Activated CD8-positive, alpha-beta T cell treated with anti-CD3 and anti-CD28 coated beads, Interleukin-2, amount 10 ng/mL, durations not matched to agents 7 days and 5 days (primary cell): ENCODE data around the gene ELL2. TPM values are rescaled to one million over a fixed set of nuclear protein-coding genes. Genes with fewer than 3 reads are reported as not detected.

Experiments
- ATAC-seq: fragments of 150-1000 bp; cut with Tn5 transposase; one replicate; pipeline ENCODE4 v1.10.0; 2021; ENCODE audit warnings: moderate library complexity
- CTCF ChIA-PET: fragments of 350-600 bp; sonication (Branson Sonifier 250); formaldehyde crosslinking; loops from one replicate; lab custom pipeline; 2021; ENCODE audit warnings: antibody characterized with exemption; lab: Charles Lee
- POLR2A ChIA-PET: fragments of 350-600 bp; sonication (Branson Sonifier 250); formaldehyde crosslinking; loops from one replicate; lab custom pipeline; 2021; ENCODE audit warnings: antibody characterized with exemption; lab: Charles Lee
- DNase-seq: peaks from one replicate; pipeline ENCODE4 v3.0.0-alpha.2; 2020
- H3K27ac Mint-ChIP-seq: one replicate; pipeline ENCODE4 v1.8.0; 2021; ENCODE audit warnings: mild to moderate bottlenecking, mixed read lengths
- H3K27me3 Mint-ChIP-seq: one replicate; pipeline ENCODE4 v1.8.0; 2021; ENCODE audit warnings: low read depth, mixed read lengths
- H3K36me3 Mint-ChIP-seq: one replicate; pipeline ENCODE4 v1.8.0; 2021; ENCODE audit warnings: low read depth, mixed read lengths
- H3K4me1 Mint-ChIP-seq: one replicate; pipeline ENCODE4 v1.8.0; 2021; ENCODE audit warnings: low read depth, mixed read lengths
- H3K4me3 Mint-ChIP-seq: one replicate; pipeline ENCODE4 v1.8.0; 2021; ENCODE audit warnings: mild to moderate bottlenecking, mixed read lengths
- H3K9me3 Mint-ChIP-seq: one replicate; pipeline ENCODE4 v1.8.0; 2022; ENCODE audit warnings: mixed read lengths; ENCODE audit not compliant: insufficient read depth
- total RNA-seq, 2 experiments: library from RNA; stranded (reverse); gene quantifications; one replicate each; pipeline ENCODE4 v1.2.3, GENCODE V29; 2021

Gene ELL2
- total RNA-seq: 10 to 100 TPM; 11.0 to 11.1 TPM

- peaks cover 40% of the 10 kb centered on the region for H3K4me1 Mint-ChIP-seq
Measured at GRCh38 chr5:95961617-95962474, at the start of gene ELL2. Gene ELL2 (minus strand): TSS chr5:95961851. CDS start chr5:95961721, 130 bp downstream.

GRCh38 chr5:96008987-96009647, 47.5 kb upstream of the ELL2 start:
- no peak for ATAC-seq
- Mint-ChIP-seq H3K9me3 (peaks cover 9% of the 10 kb centered on the region), H3K27ac (no peak overlapping the region), H3K4me1 (no peaks in the 10 kb centered on the region), H3K36me3 (no peaks in the 10 kb centered on the region), H3K4me3 (no peak overlapping the region), H3K27me3 (no peaks in the 10 kb centered on the region)
- ChIA-PET CTCF (no interaction called here), POLR2A (no interaction called here)
- no peak for DNase-seq

More at GRCh38 chr5:95961617-95962474, at the start of gene ELL2:
- H3K9me3 Mint-ChIP-seq: no peaks in the 10 kb centered on the region
- DNase-seq: peak; percentile 98
- H3K36me3 Mint-ChIP-seq: no peaks in the 10 kb centered on the region
- peak within 1 kb of the TSS; percentile 98 for H3K27ac Mint-ChIP-seq
- CTCF ChIA-PET: interaction anchor here (0.7 to 5.7 kb wide), 12 partner anchors 12 to 383 kb away, joined by 3 to 33 read pairs (median 6); no protein-coding TSS in a partner anchor
- H3K4me3 Mint-ChIP-seq: peak within 1 kb of the TSS; percentile 94
- POLR2A ChIA-PET: interaction anchor here (0.6 to 2.5 kb wide), 3 partner anchors 12 to 1386 kb away, joined by 3 to 10 read pairs (median 3); no protein-coding TSS in a partner anchor
- peaks cover 7% of the 10 kb centered on the region for H3K27me3 Mint-ChIP-seq
- ATAC-seq: peak; percentile 88

GRCh38 chr5:96008487-96008886, 46.8 kb upstream of the ELL2 start:
- Mint-ChIP-seq H3K36me3 (no peaks in the 10 kb centered on the region), H3K4me3 (no peak overlapping the region)
- POLR2A ChIA-PET: no interaction called here

GRCh38 chr5:96007051-96007450, 45.4 kb upstream of the ELL2 start:
- ATAC-seq: no peak
- H3K4me3 Mint-ChIP-seq: no peak overlapping the region
- no peak overlapping the region for H3K27ac Mint-ChIP-seq
- H3K27me3 Mint-ChIP-seq: no peaks in the 10 kb centered on the region
- peaks cover 11% of the 10 kb centered on the region for H3K9me3 Mint-ChIP-seq
- no peaks in the 10 kb centered on the region for H3K36me3 Mint-ChIP-seq
- no peaks in the 10 kb centered on the region for H3K4me1 Mint-ChIP-seq
- DNase-seq: no peak
- CTCF ChIA-PET: interaction anchor here (1.2 to 1.5 kb wide), 2 partner anchors 12 to 148 kb away, joined by 3 to 4 read pairs; no protein-coding TSS in a partner anchor
- POLR2A ChIA-PET: no interaction called here

More at GRCh38 chr5:96008487-96008886, 46.8 kb upstream of the ELL2 start:
- Mint-ChIP-seq H3K27me3 (no peaks in the 10 kb centered on the region), H3K27ac (no peak overlapping the region), H3K9me3 (peaks cover 15% of the 10 kb centered on the region), H3K4me1 (no peaks in the 10 kb centered on the region)
- CTCF ChIA-PET: interaction anchor here (1.5 kb wide), 1 partner anchor 13 kb away, joined by 3 read pairs; no protein-coding TSS in a partner anchor
- DNase-seq: no peak
- no peak for ATAC-seq

GRCh38 chr5:96006291-96006690, 44.6 kb upstream of the ELL2 start:
- ChIA-PET POLR2A (no interaction called here), CTCF (interaction anchor here (1.2 kb wide), 1 partner anchor 147 kb away, joined by 4 read pairs; no protein-coding TSS in a partner anchor)
- DNase-seq (no peak), ATAC-seq (no peak)
- H3K27me3 Mint-ChIP-seq: no peaks in the 10 kb centered on the region
- no peak overlapping the region for H3K27ac Mint-ChIP-seq
- H3K9me3 Mint-ChIP-seq: peaks cover 11% of the 10 kb centered on the region
- no peak overlapping the region for H3K4me3 Mint-ChIP-seq
- no peaks in the 10 kb centered on the region for H3K4me1 Mint-ChIP-seq
- no peaks in the 10 kb centered on the region for H3K36me3 Mint-ChIP-seq

- ChIA-PET POLR2A (no interaction called here), CTCF (no interaction called here)
- Mint-ChIP-seq H3K9me3 (peaks cover 10% of the 10 kb centered on the region), H3K4me1 (no peaks in the 10 kb centered on the region), H3K36me3 (no peaks in the 10 kb centered on the region), H3K27me3 (no peaks in the 10 kb centered on the region), H3K27ac (no peak overlapping the region), H3K4me3 (no peak overlapping the region)
- DNase-seq (no peak), ATAC-seq (no peak)
Measured at GRCh38 chr5:96004754-96005153, 43.1 kb upstream of the ELL2 start.

- H3K36me3 Mint-ChIP-seq: no peaks in the 10 kb centered on the region
- ChIA-PET CTCF (no interaction called here), POLR2A (no interaction called here)
- H3K4me1 Mint-ChIP-seq: no peaks in the 10 kb centered on the region
- H3K27me3 Mint-ChIP-seq: no peaks in the 10 kb centered on the region
- no peak overlapping the region for H3K27ac Mint-ChIP-seq
- ATAC-seq (no peak), DNase-seq (no peak)
- no peak overlapping the region for H3K4me3 Mint-ChIP-seq
- peaks cover 7% of the 10 kb centered on the region for H3K9me3 Mint-ChIP-seq
Measured at GRCh38 chr5:96004087-96004486, 42.4 kb upstream of the ELL2 start.

GRCh38 chr5:96001262-96001661, 39.6 kb upstream of the ELL2 start:
- no peaks in the 10 kb centered on the region for H3K4me1 Mint-ChIP-seq
- no peak overlapping the region for H3K27ac Mint-ChIP-seq
- ATAC-seq (no peak), DNase-seq (no peak)
- CTCF ChIA-PET: no interaction called here
- no peak overlapping the region for H3K4me3 Mint-ChIP-seq
- H3K9me3 Mint-ChIP-seq: peaks cover 7% of the 10 kb centered on the region
- H3K27me3 Mint-ChIP-seq: peaks cover 3% of the 10 kb centered on the region
- POLR2A ChIA-PET: interaction anchor here (1.1 kb wide), 1 partner anchor 49 kb away, joined by 6 read pairs; no protein-coding TSS in a partner anchor
- H3K36me3 Mint-ChIP-seq: no peaks in the 10 kb centered on the region

- ATAC-seq (no peak), DNase-seq (no peak)
- H3K4me1 Mint-ChIP-seq: no peaks in the 10 kb centered on the region
- H3K27me3 Mint-ChIP-seq: peaks cover 5% of the 10 kb centered on the region
- H3K9me3 Mint-ChIP-seq: peaks cover 7% of the 10 kb centered on the region
- no peak overlapping the region for H3K4me3 Mint-ChIP-seq
- no peak overlapping the region for H3K27ac Mint-ChIP-seq
- POLR2A ChIA-PET: interaction anchor here (1.1 kb wide), 1 partner anchor 50 kb away, joined by 6 read pairs; no protein-coding TSS in a partner anchor
- no peaks in the 10 kb centered on the region for H3K36me3 Mint-ChIP-seq
- CTCF ChIA-PET: no interaction called here
Measured at GRCh38 chr5:96000308-96000707, 38.7 kb upstream of the ELL2 start.

GRCh38 chr5:95996904-95997723, 35.5 kb upstream of the ELL2 start:
- no peak overlapping the region for H3K27ac Mint-ChIP-seq
- H3K4me1 Mint-ChIP-seq: no peaks in the 10 kb centered on the region
- peaks cover 12% of the 10 kb centered on the region for H3K27me3 Mint-ChIP-seq
- ATAC-seq: no peak
- POLR2A ChIA-PET: no interaction called here
- no peak overlapping the region for H3K4me3 Mint-ChIP-seq
- H3K36me3 Mint-ChIP-seq: no peaks in the 10 kb centered on the region
- no peak for DNase-seq
- CTCF ChIA-PET: no interaction called here
- no peaks in the 10 kb centered on the region for H3K9me3 Mint-ChIP-seq

- CTCF ChIA-PET: interaction anchor here (1.1 kb wide), 1 partner anchor 34 kb away, joined by 3 read pairs; the partner anchor contains the start of gene ELL2
- ATAC-seq: no peak
Measured at GRCh38 chr5:95995962-95996489, 34.4 kb upstream of the ELL2 start.

More at GRCh38 chr5:95995962-95996489, 34.4 kb upstream of the ELL2 start:
- H3K4me1 Mint-ChIP-seq: no peaks in the 10 kb centered on the region
- H3K36me3 Mint-ChIP-seq: no peaks in the 10 kb centered on the region
- POLR2A ChIA-PET: no interaction called here
- no peak overlapping the region for H3K27ac Mint-ChIP-seq
- peaks cover 12% of the 10 kb centered on the region for H3K27me3 Mint-ChIP-seq
- no peaks in the 10 kb centered on the region for H3K9me3 Mint-ChIP-seq
- H3K4me3 Mint-ChIP-seq: no peak overlapping the region
- DNase-seq: no peak
